Peyer's patch (tissue), 4 donors: ENCODE measurements around the gene BMPR2. TPM values are rescaled to one million over a fixed set of nuclear protein-coding genes. Genes with fewer than 3 reads are reported as not detected.
"Not testable (repeated sequence)": the region's sequence is repeated elsewhere in the genome, so short reads cannot be mapped to it uniquely, and the experiment has no call there.

Experiments
- DNase-seq, 3 donors: peaks; one replicate each; pipeline ENCODE4 v3.0.0-alpha.2; 2017 to 2019
- H3K27ac ChIP-seq, 4 donors: fragments of 200-600 bp; sonication (generic); one replicate each; pipeline ENCODE4 v1.5.1; 2016 to 2019
- H3K27me3 ChIP-seq, 2 donors: fragments of 200-600 bp; sonication (generic); one replicate each; pipeline ENCODE4 v1.5.1; 2019
- H3K36me3 ChIP-seq, 3 donors: fragments of 200-600 bp; sonication (generic); one replicate each; pipeline ENCODE4 v1.5.1; 2016 to 2019
- H3K4me1 ChIP-seq, 4 donors: fragments of 200-600 bp; sonication (generic); one replicate each; pipeline ENCODE4 v1.5.1; 2016 to 2019
- H3K4me3 ChIP-seq, 4 donors: fragments of 200-600 bp; sonication (generic); 1 replicate in 3 of 4; 2 replicates in 1 of 4; pipeline ENCODE4 v1.5.1; 2016 to 2019; ENCODE audit warnings: mild to moderate bottlenecking in 1 of 4
- H3K9me3 ChIP-seq, 4 donors: fragments of 200-600 bp; sonication (generic); one replicate each; pipeline ENCODE4 v1.5.1; 2016 to 2019; ENCODE audit warnings: mild to moderate bottlenecking in 1 of 4
- POLR2A ChIP-seq, 2 donors: fragments of 450-650 bp; IDR thresholded peaks; one replicate each; pipeline ENCODE4 v1.5.1; 2017; ENCODE audit warnings: antibody characterized with exemption in 2 of 2, mild to moderate bottlenecking in 2 of 2, moderate library complexity in 2 of 2
- total RNA-seq, 4 donors: library from RNA; depleted of rRNA; stranded (reverse); fragments of >200 nt; gene quantifications; one replicate each; pipeline ENCODE4 v1.1.0, GENCODE V29; 2016
- TF ChIP-seq, protein P1 (sequence below), 6 experiments: fragments of 450-650 bp in 4 of 6; fragments of 200-600 bp in 2 of 6; sonication (generic) in 1 of 6; IDR thresholded peaks; one replicate each; pipeline ENCODE4 v1.5.1; 2017 to 2019; ENCODE audit warnings: antibody characterized with exemption in 6 of 6, mild to moderate bottlenecking in 3 of 6, moderate library complexity in 1 of 6

BMPR2 gene
- total RNA-seq, 4 donors from 2014 or later = 20.6 to 34.7 (median 30.0) TPM

DNA sequence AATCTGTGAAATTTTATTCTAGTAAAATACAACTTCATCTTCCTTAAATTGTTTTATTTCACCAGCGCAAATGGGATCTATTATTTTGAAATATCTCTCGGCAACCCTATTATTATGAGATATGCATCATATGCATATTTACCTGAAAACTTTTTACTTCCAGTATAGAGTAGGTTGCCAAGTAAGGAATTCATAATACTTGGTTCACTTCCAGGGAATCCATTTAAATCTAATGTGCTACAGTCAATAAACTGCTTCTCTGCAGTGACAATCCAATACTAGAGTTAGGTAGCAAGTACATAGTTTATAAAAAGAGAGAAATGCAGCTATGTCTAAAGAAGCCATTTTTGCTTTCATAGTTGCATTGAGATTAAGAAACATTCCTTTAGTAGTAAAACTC lies 169.8 kb downstream of the BMPR2 start:
- no peak overlapping the region for H3K4me3 ChIP-seq
- H3K27ac ChIP-seq = no peak overlapping the region
- TF ChIP-seq, protein P1, sequence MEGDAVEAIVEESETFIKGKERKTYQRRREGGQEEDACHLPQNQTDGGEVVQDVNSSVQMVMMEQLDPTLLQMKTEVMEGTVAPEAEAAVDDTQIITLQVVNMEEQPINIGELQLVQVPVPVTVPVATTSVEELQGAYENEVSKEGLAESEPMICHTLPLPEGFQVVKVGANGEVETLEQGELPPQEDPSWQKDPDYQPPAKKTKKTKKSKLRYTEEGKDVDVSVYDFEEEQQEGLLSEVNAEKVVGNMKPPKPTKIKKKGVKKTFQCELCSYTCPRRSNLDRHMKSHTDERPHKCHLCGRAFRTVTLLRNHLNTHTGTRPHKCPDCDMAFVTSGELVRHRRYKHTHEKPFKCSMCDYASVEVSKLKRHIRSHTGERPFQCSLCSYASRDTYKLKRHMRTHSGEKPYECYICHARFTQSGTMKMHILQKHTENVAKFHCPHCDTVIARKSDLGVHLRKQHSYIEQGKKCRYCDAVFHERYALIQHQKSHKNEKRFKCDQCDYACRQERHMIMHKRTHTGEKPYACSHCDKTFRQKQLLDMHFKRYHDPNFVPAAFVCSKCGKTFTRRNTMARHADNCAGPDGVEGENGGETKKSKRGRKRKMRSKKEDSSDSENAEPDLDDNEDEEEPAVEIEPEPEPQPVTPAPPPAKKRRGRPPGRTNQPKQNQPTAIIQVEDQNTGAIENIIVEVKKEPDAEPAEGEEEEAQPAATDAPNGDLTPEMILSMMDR (IDR thresholded peaks at IDR 0.05) = no peak
- TF ChIP-seq POLR2A (IDR thresholded peaks at IDR 0.05) = no peak
- no peak for DNase-seq
- no peaks in the 10 kb centered on the region for H3K27me3 ChIP-seq
- no peaks in the 10 kb centered on the region for H3K4me1 ChIP-seq
- H3K9me3 ChIP-seq = no peaks in the 10 kb centered on the region
- H3K36me3 ChIP-seq = peaks cover 0 to 16% (median 0%) of the 10 kb centered on the region in 3 donors

DNA sequence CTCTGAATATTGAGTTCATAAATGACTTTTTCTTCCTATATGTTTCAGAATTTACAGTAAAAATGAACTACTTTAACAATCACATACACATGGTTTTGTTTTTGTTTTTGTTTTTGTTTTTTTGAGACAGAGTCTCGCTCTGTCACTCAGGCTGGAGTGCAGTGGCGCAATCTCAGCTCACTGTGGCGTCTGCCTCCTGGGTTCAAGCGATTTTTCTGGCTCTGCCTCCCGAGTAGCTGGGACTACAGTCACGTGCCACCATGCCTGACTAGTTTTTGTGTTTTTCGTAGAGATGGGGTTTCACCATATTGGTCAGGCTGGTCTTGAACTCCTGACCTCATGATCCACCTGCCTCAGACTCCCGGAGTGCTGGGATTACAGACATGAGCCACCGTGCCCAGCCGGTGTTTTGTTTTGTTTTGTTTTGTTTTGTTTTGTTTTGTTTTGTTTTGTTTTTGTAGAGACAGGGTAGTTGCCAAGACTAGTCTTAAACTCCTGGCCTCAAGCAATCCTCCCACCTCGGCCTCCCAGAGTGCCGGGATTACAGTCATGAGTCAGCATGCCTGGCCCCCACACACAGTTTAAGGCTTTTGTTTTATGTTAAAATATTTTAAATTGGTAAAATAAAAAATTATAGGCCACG lies 170.5 kb downstream of the BMPR2 start:
- H3K9me3 ChIP-seq, DNase-seq, H3K4me3 ChIP-seq, H3K27me3 ChIP-seq, H3K4me1 ChIP-seq, H3K27ac ChIP-seq: not testable (repeated sequence)
- H3K36me3 ChIP-seq = peaks cover 0 to 15% (median 0%) of the 10 kb centered on the region in 3 donors

DNA sequence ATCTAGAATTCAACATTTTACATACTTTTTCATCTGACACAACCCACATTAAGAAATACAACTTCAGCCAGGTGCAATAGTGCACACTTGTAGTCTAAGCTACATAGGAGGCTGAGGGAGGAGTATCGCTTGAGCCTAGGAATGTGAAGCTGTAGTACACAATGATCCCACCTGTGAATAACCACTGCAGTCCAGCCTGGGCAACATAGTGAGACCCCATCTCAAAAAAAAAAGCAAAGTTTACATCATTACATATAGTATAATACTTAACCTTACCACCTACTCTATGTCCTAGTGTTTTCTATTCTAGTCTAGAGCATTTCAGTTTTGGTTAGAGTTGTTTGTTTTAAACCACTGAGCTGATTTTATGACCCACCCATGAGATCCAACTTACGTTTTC lies 172.1 kb downstream of the BMPR2 start:
- DNase-seq = no peak
- Histone ChIP-seq H3K36me3 (peaks cover 0 to 16% (median 0%) of the 10 kb centered on the region in 3 donors), H3K27me3 (no peaks in the 10 kb centered on the region), H3K9me3 (no peaks in the 10 kb centered on the region), H3K4me1 (no peaks in the 10 kb centered on the region), H3K27ac (no peak overlapping the region), H3K4me3 (no peak overlapping the region)
- no peak for TF ChIP-seq POLR2A (IDR thresholded peaks at IDR 0.05)
- TF ChIP-seq, protein P1 (IDR thresholded peaks at IDR 0.05) = no peak

DNA sequence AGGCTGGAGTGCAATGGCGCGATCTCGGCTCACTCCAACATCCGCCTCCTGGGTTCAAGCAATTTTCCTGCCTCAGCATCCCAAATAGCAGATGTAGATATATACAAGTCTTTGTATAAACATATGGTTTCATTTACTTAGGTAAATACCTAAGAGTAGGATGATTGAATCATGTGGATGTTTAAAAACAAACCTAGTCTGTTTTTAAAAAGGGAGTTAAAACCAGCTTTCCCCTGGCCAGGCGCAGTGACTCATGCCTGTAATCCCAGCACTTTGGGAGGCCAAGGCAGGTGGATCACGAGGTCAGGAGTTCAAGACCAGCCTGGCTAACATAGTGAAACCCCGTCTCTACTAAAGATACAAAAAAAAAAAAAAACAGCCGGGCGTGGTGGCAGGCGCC lies 174.9 kb downstream of the BMPR2 start:
- not testable (repeated sequence) for H3K9me3 ChIP-seq, DNase-seq, H3K4me3 ChIP-seq, H3K27ac ChIP-seq, H3K27me3 ChIP-seq, H3K4me1 ChIP-seq
- peaks cover 0 to 26% (median 0%) of the 10 kb centered on the region in 3 donors for H3K36me3 ChIP-seq

DNA sequence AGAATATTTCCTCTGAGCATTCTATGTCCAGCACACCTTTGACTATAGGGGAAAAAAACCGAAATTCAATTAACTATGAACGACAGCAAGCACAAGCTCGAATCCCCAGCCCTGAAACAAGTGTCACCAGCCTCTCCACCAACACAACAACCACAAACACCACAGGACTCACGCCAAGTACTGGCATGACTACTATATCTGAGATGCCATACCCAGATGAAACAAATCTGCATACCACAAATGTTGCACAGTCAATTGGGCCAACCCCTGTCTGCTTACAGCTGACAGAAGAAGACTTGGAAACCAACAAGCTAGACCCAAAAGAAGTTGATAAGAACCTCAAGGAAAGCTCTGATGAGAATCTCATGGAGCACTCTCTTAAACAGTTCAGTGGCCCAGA lies 179.2 kb downstream of the BMPR2 start:
- Histone ChIP-seq H3K27me3 (no peaks in the 10 kb centered on the region), H3K36me3 (peaks cover 0 to 51% (median 0%) of the 10 kb centered on the region in 3 donors), H3K9me3 (no peaks in the 10 kb centered on the region), H3K4me3 (no peak overlapping the region), H3K4me1 (no peaks in the 10 kb centered on the region), H3K27ac (no peak overlapping the region)
- TF ChIP-seq, protein P1 (IDR thresholded peaks at IDR 0.05) = no peak
- no peak for TF ChIP-seq POLR2A (IDR thresholded peaks at IDR 0.05)
- DNase-seq = no peak

DNA sequence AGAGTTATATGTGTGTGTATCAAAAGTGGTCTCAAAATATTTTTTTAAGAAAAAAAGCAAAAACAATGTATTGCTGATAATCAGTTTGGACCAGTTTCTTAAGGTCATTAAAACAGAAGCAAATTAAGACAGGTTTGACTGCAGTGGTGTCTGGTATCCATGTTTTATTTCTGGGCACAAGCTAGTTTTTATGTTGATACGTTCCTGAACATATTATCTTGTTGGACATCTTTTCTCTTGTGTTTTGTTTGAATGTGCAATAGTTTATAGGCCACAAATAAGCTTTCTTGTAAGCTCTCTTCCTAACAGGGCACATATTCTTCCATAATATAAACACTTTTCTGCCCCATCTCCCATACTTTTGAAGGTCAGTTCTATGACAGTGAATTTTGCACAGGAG lies 184.1 kb downstream of the BMPR2 start:
- Histone ChIP-seq H3K27me3 (no peaks in the 10 kb centered on the region), H3K4me1 (no peaks in the 10 kb centered on the region), H3K27ac (no peak overlapping the region), H3K4me3 (no peak overlapping the region), H3K36me3 (peaks cover 0 to 32% (median 0%) of the 10 kb centered on the region in 3 donors), H3K9me3 (no peaks in the 10 kb centered on the region)
- TF ChIP-seq, protein P1 (IDR thresholded peaks at IDR 0.05) = no peak
- TF ChIP-seq POLR2A (IDR thresholded peaks at IDR 0.05) = no peak
- DNase-seq = no peak

DNA sequence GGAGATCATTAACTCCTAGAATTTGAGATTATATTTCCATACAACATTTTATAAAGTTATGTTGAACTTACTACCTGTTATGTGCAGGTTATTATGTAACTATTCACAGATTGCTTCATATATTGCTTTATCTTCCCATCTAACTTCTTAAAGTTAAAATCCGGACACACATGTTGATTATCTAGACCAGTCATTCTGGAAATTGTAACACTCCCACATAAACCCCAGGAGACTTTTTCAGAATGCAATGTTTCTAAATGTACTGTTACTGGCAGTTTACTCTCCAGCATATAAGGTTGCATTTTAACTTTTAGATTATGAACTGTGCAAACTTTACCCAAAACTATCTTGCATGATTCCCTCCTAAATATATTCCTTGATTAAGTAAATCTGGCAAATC lies 188.1 kb downstream of the BMPR2 start:
- H3K9me3 ChIP-seq = no peaks in the 10 kb centered on the region
- H3K36me3 ChIP-seq = peaks cover 0 to 7% (median 0%) of the 10 kb centered on the region in 3 donors
- H3K4me1 ChIP-seq = no peaks in the 10 kb centered on the region
- H3K27ac ChIP-seq = no peak overlapping the region
- no peak overlapping the region for H3K4me3 ChIP-seq
- DNase-seq = no peak
- TF ChIP-seq, protein P1 (IDR thresholded peaks at IDR 0.05) = no peak
- no peak for TF ChIP-seq POLR2A (IDR thresholded peaks at IDR 0.05)
- no peaks in the 10 kb centered on the region for H3K27me3 ChIP-seq
